ENCODE results near the gene ENOX2.
"Not testable (repeated sequence)": the region's sequence is repeated elsewhere in the genome, so short reads cannot be mapped to it uniquely, and the experiment has no call there.

The ENOX2 gene

DNA sequence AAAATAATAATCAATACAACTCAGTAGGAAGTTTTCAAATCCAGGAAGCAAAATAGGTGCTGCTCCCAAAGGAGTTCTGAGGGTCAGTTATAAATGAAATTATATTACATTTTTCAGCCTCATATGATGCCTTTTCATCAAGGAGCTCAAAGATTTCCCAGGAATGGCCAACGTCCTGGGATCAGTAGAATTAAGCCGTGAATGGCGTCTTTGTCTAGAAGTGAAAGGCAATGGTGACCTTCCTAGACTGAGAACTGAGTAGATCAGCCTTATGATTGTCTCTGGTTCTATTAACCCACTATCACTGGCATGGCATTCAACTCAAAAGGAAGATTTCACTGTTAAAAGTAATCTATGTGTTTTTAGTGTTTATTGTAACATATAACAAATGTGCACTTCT, 74.4 kb downstream of the ENOX2 start:
- no peak for DNase-seq (ENCODE audit: low read depth in 1 of 2, low spot score in 1 of 2)

DNA sequence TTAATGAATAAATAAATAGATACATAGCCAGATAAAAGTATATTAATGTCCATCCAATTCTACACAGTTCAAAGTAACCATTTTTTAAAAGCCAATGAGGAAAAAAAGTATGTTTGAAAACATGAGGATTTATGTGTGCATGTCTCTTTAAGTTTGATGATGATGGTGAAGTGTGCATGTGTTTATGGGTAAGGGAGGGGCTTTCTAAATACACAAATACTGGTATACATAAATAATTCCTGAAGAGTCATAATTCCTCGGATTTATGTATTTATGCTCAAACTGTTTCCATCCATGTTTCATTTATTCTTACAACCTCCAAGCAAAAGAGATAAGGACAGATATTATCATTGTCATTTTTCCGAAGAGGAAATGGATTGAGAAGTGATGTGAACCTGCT, 75.4 kb downstream of the ENOX2 start:
- DNase-seq (ENCODE audit: low read depth in 1 of 2, low spot score in 1 of 2) = no peak

DNA sequence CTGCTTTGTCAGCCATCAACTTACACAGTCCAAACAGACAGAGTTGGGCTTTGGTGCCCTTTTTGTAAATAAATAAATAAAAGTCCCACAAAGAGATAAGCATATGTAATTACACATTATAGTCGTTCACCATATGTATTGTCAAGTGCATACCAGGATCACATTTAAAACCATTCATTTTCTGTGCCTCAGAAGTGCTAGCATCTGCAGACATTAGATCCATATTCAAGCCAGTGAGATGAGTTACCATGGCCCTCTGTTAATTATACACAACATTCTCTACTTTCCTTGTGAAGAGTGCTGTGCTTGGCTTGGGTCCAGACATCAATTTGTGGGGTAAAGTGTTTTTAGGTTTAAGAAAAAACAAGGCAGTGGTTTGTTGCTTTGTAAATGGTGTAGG, 76.8 kb downstream of the ENOX2 start:
- DNase-seq (ENCODE audit: low read depth in 1 of 2, low spot score in 1 of 2) = no peak

DNA sequence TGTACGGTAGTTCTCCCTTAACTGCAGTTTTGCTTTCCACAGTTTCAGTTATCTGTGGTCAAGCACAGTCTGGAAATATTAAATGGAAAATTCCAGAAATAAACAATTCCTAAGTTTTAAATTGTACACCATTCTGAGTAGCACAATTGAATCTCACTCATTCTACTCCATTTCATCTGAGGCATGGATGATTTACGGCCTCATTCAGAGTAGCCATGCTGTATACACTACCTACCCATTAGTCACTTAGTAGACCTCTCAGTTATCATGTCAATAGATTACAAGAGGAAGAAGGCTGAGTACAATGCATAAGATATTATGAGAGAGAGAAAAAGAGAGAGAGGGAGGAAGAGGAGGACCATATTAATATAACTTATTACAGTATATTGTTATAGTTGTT, 77.5 kb downstream of the ENOX2 start:
- DNase-seq (ENCODE audit: low read depth in 1 of 2, low spot score in 1 of 2) = no peak

DNA sequence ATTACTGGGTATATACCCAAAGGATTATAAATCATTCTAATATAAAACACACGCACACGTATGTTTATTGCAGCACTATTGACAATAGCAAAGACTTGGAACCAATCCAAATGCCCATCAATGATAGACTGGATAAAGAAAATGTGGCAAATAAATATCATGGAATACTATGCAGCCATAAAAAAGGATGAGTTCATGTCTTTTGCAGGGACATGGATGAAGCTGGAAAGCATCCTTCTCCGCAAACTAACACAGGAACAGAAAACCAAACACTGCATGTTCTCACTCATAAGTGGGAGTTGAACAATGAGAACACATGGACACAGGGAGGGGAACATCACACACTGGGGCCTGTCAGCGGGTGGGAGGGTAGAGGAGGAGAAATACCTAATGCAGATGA, 83.6 kb downstream of the ENOX2 start:
- not testable (repeated sequence) for DNase-seq (ENCODE audit: low read depth in 1 of 2, low spot score in 1 of 2)

DNA sequence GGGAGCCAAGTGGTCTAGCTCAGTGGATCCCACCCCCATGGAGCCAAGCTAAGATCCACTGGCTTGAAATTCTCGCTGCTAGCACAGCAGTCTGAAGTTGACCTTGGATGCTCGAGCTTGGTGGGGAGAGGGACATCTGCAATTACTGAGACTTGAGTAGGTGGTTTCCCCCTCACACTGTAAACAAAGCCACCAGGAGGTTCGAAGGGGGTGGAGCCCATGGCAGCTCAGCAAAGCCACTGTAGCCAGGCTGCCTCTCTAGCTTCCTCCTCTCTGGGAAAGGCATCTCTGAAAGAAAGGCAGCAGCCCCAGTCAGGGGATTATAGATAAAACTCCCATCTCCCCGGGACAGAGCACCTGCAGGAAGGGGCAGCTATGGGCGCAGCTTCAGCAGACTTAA, 89.1 kb downstream of the ENOX2 start:
- not testable (repeated sequence) for DNase-seq (ENCODE audit: low read depth in 1 of 2, low spot score in 1 of 2)

DNA sequence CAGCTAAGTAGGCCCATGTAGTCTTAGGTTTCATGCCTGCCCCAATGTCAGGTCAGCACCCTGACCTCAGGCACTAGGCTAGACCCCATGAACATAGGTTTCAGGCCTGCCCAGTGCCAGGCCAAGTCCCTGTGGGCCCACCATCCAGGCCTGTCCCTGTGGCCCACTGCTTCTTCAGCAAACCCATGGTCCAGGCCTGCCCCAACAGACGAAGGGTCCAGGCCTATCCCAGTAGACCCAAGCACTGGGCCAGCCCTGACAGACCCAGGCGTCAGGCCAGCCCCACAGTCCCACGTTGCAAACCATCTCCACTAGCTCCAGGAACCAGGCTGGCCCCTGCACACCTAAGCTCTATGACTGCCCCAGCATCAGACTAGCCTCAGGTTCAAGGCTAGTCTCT, 92.4 kb downstream of the ENOX2 start:
- DNase-seq (ENCODE audit: low read depth in 1 of 2, low spot score in 1 of 2) = no peak

DNA sequence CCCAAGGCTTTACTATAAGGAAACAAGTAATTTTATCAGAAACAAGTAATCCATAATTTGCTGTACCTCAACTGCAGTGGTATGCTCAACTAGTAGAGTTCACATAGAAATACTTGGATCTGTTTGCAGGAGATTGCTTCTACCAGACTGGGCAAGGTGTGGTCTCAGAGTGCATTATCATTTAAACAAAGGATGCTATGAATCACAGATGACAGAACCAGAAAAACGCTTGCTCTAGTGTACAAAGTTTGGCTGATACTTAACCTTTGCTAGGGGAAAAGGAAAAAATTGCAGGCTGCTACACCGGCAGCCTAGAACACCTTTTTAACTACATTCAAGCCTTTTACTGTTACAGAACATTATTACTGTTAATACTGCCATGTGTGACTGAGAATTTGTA, 97.1 kb downstream of the ENOX2 start:
- DNase-seq (ENCODE audit: low read depth in 1 of 2, low spot score in 1 of 2) = no peak

DNA sequence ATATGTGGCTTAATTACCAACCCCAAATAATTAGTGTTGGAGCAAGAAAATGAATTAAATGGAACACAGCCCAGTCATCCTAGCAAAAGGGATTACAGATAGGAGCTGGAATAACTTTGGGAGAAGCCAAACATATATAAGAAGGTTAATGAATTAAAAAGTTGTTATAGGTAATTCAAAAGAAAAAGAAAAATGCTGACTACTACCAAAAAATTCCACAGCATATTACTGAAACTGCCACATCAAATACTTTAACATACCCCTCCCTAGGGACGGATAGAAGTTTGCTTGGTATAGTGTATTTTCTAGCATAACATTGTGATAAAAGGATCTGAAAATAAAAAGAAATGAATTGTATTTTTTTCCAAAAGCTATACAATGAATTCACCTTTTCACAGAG, 99.5 kb downstream of the ENOX2 start:
- no peak for DNase-seq (ENCODE audit: low read depth in 1 of 2, low spot score in 1 of 2)

DNA sequence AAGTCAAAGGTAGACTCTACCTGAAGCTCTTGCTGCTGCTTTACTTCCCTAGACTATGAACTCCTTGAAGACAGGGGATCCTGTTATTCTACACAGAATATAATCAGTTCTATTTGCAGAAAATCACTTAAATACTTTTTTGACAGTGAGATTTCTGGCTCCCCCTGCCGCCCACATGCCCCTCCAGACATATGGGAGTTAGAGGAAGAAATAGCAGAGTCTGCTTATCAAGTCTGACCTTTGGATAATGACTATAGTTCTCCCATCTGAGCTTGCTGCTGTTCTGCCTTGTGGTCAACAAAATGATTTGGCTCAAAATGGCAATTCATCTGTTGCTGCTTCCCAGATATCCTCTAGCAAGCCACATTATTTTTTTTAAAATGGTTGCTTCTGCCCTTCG, 101.1 kb downstream of the ENOX2 start:
- no peak for DNase-seq (ENCODE audit: low read depth in 1 of 2, low spot score in 1 of 2)

DNA sequence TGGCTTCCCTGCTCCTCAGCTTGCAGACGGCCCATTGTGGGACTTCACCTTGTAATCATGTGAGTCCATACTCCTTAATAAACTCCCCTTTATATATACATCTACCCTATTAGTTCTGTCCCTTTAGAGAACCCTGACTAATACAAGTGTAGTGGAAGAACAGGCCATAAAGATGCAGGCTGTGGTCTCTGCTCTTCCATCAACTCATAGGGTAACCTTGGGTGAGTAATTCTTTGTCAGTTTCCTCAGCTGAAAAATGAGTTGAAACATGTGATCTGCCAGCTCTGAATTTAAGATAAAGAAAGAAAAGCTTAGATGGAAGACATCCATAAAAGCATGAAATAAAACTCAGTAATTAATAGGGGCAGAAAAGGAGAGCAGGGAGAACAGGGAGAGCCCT, 103.6 kb downstream of the ENOX2 start:
- no peak for DNase-seq (ENCODE audit: low read depth in 1 of 2, low spot score in 1 of 2)

DNA sequence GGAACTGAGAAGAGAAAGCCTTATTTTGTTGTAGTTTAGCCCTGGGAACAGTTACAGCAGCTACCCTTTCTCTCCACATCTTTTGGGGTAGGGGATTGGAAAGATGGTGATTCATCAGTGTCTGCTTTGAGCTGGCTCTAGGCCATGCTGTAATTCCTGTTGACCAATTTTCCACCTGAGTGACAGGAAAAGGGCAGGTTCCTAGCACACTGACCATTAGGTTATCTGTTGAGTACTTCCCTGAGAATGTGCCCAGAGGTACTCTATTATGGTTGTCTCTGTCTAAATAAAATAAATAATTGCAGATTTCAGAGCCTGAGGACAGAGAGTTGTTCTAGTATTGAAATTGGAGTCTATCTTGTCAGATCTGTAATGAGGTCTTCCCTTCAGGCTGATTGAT, 109.0 kb downstream of the ENOX2 start:
- no peak for DNase-seq (ENCODE audit: low read depth in 1 of 2, low spot score in 1 of 2)

DNA sequence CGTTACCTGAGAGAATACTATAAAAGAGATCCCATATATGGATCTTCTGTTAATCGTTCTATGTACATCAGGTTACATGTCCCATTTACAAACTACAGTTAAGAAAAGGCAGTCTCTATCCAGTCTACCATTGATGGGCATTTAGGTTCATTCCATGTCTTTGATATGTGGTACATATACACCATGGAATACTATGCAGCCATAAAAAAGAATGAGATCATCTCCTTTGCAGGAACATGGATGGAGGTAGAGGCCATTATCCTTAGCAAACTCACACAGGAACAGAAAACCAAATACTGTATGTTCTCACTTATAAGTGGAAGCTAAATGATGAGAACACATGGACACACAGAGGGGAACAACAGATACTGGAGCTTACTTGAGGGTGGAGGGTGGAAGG, 111.1 kb downstream of the ENOX2 start:
- not testable (repeated sequence) for DNase-seq (ENCODE audit: low read depth in 1 of 2, low spot score in 1 of 2)

DNA sequence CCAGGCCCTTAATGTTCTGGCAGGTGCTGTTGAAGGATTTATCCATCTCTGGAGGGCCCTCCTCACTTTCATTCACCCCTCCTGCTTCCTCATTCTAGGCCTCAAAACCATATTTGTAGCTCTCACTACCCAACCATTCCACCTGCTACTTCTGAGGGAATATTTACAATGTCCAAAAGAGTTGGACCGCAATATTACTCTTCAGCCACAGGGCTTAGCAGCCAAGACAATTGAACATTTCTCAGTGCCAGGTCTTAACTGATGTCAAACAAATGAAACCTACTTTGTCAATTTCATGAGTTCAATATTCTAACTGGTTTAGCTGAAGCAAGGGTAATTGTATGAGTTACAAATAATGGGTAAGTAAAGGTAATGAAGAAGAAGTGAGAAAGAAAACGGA, 113.2 kb downstream of the ENOX2 start:
- DNase-seq (ENCODE audit: low read depth in 1 of 2, low spot score in 1 of 2) = no peak

DNA sequence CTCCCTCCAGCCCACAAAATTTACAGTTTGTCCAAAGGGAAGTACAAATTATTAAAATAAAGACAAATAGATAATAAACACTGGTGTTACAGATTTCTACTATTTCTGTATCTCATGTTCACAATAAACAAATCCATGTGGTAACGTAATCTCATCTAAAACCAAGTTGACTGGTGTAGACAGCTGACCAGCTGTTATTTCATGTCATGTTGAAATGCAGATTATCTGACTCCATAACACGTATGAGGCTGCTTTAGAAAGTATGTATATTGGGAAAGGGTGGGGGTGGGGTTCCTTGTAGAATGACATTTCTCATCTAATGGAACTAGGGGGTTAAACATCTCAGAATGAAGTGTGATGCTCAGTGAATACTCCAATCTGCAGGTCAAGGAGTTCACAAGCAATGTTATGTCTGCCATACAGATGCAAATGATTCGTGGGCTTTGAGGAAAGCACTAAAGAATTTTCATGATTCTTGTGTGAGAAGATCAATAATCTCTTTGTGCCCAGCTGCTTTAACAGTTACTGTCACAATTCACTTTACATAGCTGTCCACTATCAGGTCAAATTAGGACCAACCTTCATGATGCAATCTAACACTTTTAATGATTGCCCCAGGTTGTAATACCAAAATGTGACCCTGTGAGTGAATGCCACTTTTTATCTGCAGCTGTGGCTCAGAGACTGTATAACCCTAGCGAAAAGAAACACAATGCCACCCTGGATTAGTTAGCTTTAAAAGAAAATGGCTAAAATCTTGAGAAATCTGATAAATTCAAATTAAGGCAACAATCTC, 114.0 kb downstream of the ENOX2 start:
- DNase-seq (ENCODE audit: low read depth in 1 of 2, low spot score in 1 of 2) = no peak

DNA sequence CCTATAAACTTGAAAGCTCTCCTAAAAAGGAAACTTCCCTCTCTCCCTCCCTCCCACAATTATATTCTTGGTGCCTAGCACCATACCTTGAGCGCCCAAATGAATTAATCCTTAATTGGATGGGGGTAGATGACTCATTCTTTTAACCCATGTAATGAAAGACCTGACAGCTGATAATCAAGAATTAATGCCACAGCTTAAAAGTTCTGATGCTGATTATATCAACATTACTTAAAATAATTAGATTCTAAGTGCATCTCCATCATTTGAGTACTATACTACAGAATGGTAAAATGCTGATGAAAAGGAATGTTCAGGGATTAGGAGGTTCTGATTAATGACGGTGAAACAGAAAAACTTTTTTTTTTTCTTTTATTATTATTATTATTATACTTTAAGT, 117.0 kb downstream of the ENOX2 start:
- DNase-seq (ENCODE audit: low read depth in 1 of 2, low spot score in 1 of 2) = no peak

DNA sequence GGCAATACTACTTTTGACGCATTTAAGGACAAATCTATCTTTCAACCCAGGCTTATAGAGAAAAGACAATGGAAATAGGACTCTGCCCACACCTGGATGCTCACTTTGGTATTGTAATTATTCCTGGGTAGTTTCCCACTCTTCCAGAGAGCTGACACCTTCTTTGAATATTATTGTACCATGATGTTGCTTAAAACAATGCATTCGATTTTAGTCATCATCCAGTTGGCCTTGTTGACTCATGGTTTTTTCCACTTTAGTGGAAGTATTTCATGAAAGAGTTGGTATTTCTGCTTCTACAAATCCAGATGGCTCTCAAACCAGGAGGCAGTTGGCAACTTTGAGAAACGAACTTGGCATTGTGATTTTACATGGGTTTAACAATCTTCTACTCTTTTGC, 124.2 kb downstream of the ENOX2 start:
- DNase-seq (ENCODE audit: low read depth in 1 of 2, low spot score in 1 of 2) = no peak

DNA sequence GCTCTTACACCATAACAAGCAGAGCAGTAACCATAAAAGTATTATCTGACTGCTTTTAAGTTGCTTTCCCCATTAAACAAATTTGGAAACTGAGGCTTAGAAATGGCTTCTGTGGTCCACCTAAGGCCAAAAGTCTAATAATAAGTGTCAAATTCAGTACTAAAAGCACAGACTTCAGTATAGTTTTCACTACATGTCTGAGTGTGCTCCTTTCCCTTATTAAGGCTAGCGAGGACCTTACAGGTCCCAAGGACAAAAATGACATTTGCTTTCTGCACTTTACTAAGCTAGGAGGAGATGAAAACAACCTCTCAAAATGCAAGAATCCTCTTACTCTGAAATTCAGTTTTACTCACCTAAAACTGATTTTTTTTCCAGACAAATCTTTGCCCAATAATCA, 127.2 kb downstream of the ENOX2 start:
- DNase-seq (ENCODE audit: low read depth in 1 of 2, low spot score in 1 of 2) = no peak

DNA sequence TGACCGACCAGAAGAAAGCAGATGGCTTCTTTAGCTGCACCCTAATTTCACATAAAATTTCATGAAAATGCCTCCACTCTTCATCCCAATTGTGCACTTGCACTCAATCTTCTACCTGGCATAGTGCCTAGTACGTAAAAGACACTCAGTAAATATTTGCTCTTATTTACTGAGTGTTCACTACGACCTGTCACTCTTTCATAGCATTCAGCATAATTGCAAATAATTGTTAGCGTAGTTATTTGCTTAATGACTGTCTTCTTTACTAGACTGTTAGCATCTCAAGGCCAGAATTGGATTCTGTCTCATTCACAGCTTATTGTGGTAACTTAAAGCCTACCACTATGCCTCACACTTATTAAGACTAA, 130.2 kb downstream of the ENOX2 start:
- DNase-seq (ENCODE audit: low read depth in 1 of 2, low spot score in 1 of 2) = no peak

DNA sequence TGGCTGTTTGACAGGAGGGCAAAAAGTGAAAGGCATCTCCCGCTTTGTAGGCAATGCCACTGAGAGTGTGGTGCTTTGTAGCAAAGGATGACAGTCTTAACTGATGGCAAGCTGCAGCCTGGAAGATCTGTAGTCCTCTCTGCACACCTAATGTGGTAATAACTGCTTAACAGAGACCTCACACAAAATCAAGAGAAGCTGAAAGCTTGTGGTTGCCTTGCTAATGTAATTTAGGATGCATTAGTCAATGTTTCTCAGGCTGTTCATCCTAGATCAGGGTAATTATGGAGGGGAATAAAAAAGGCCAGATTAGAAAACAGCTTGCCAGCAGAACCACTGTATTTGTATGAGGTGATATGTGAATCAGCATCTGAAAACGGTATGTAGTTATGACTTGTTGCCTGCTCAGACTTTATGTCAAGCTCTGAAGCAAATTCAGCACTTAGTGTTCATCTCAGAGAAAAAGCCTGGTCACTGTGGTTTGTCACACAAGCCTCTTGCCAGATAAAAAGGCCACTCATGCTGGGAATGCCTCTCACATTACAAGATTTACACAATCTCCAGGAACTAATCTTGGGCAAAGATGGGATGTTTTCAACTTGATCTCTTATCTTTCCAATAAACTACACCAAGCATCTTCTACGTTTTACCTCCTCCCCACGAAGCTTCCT, 130.8 kb downstream of the ENOX2 start:
- no peak for DNase-seq (ENCODE audit: low read depth in 1 of 2, low spot score in 1 of 2)

DNA sequence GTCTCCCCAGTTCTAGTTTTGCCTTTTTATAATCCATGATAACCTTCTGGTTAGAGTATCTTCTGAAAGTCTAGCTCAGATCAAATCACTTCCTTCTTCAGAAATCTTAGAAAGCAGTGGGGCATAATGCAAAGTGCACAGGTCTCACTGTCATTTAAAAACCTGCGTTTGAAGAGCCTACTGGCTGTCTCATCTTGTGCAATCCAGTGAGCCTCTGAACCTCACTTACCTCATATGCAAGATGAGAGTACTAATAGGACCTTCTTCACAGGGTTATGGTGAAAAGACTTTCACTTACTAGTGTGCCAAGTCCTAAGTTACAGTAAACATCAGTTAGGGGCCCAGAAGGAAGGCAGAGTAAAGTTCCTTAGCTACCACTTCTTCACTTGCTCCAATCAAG, 131.4 kb downstream of the ENOX2 start:
- DNase-seq (ENCODE audit: low read depth in 1 of 2, low spot score in 1 of 2) = no peak

DNA sequence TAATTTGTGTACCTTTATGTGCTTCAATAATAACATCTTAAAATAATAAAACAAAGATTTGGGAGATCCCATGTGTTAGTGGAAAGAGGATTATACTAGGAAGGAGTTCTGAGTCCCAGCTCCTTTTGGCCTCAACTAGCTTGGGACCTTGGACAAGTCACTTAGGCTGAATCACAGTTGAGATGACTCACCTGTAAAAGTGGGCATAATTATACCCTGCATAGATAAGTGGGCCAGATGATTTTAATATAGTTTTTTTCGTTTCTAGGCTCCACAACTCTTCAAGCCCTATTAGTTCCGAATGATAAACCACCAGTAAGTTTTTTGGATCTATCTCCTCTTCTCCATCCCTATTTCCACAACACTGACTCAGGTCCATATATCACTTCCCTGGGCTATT, 131.8 kb downstream of the ENOX2 start:
- DNase-seq (ENCODE audit: low read depth in 1 of 2, low spot score in 1 of 2) = no peak

DNA sequence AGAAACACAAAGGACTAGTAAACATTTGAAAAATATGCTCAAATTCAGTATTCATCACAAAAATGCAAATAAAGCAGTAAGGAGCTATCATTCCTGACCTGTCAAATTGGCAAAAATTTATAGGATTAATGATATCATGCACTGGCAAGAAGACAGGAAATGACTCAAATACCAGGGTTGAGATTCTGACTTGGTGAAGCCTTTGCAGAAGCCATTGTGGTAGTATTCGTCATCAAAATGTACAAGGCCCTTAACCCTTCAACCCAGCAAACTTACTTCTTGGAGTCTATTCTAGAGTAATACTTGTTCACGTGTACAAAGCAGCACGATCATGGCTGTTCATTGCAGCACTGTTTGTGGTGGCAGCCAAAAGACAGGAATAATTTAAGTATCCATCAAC, 132.4 kb downstream of the ENOX2 start:
- DNase-seq (ENCODE audit: low read depth in 1 of 2, low spot score in 1 of 2) = no peak

Data from activated CD4-positive, alpha-beta T cell treated with anti-CD3 and anti-CD28 coated beads, Interleukin-2, amount 50 U/mL, for 24 hours (primary cell).